Right atrium auricular region (tissue), 2 donors: ENCODE measurements around the gene SNX27. TPM values are rescaled to one million over a fixed set of nuclear protein-coding genes. Genes with fewer than 3 reads are reported as not detected.
A peak's percentile ranks its signal among the peaks of the same experiment; 100 is the strongest.

Source experiments
- DNase-seq: peaks from one replicate; pipeline ENCODE4 v3.0.0-alpha.2; 2019; ENCODE audit warnings: low spot score
- H3K27ac ChIP-seq, 2 donors: fragments of 200-600 bp; sonication (generic); 1 replicate in 1 of 2; 2 replicates in 1 of 2; pipeline ENCODE4 v1.5.1; 2016 to 2019
- H3K27me3 ChIP-seq, 2 donors: fragments of 200-600 bp; sonication (generic); one replicate each; pipeline versions ENCODE4 v1.5.1 to v1.6.0; 2017 to 2019
- H3K36me3 ChIP-seq: fragments of 200-600 bp; sonication (generic); one replicate; pipeline ENCODE4 v1.5.1; 2016
- H3K4me1 ChIP-seq, 2 donors: fragments of 200-600 bp; sonication (generic); one replicate each; pipeline versions ENCODE4 v1.5.1 to v1.6.0; 2017 to 2019
- H3K4me3 ChIP-seq, 2 donors: fragments of 200-600 bp; sonication (generic); 1 replicate in 1 of 2; 2 replicates in 1 of 2; pipeline ENCODE4 v1.5.1; 2017 to 2019; ENCODE audit warnings: mild to moderate bottlenecking in 1 of 2, moderate library complexity in 1 of 2
- H3K9me3 ChIP-seq, 2 donors: fragments of 200-600 bp; sonication (generic); one replicate each; pipeline ENCODE4 v1.5.1; 2019
- total RNA-seq, 2 donors: library from RNA; depleted of rRNA; stranded (reverse); fragments of >200 nt; gene quantifications; one replicate each; pipeline ENCODE4 v1.1.0, GENCODE V29; 2016
- TF ChIP-seq, protein P1 (sequence below), 2 donors: fragments of 200-600 bp; sonication (generic); IDR thresholded peaks; one replicate each; pipeline ENCODE4 v1.5.1; 2019; ENCODE audit warnings: antibody characterized with exemption in 2 of 2

Gene SNX27
- total RNA-seq, 2 donors from 2014 or later, result 25.2 to 25.8 TPM

DNA sequence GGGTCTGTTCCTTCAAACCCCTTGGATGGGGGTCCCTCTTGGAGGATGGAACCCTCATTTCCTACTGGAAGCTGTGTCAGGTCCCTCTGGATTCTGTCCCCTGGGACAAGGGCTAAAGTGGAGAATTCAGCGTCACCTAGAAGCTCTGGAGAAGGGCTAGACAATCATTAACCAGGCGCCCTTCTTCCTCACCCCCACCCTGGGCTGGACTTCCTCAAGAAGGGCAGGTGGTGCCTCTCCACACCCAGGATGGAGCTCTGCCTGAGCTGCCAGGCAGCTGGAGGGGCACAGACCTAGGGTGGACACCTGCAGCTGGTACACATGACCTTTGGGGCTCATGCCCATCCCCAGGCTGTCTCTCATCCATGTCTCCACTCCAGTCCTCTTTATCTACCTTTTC, 101.2 kb downstream of the SNX27 start:
- no peak overlapping the region for H3K4me3 ChIP-seq
- H3K27me3 ChIP-seq, result no peaks in the 10 kb centered on the region
- TF ChIP-seq, protein P1, sequence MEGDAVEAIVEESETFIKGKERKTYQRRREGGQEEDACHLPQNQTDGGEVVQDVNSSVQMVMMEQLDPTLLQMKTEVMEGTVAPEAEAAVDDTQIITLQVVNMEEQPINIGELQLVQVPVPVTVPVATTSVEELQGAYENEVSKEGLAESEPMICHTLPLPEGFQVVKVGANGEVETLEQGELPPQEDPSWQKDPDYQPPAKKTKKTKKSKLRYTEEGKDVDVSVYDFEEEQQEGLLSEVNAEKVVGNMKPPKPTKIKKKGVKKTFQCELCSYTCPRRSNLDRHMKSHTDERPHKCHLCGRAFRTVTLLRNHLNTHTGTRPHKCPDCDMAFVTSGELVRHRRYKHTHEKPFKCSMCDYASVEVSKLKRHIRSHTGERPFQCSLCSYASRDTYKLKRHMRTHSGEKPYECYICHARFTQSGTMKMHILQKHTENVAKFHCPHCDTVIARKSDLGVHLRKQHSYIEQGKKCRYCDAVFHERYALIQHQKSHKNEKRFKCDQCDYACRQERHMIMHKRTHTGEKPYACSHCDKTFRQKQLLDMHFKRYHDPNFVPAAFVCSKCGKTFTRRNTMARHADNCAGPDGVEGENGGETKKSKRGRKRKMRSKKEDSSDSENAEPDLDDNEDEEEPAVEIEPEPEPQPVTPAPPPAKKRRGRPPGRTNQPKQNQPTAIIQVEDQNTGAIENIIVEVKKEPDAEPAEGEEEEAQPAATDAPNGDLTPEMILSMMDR (IDR thresholded peaks at IDR 0.05), result no peak
- H3K4me1 ChIP-seq, result peaks cover 0 to 19% of the 10 kb centered on the region in 2 donors
- no peaks in the 10 kb centered on the region for H3K36me3 ChIP-seq
- no peak overlapping the region for H3K27ac ChIP-seq
- no peak for DNase-seq
- H3K9me3 ChIP-seq, result no peaks in the 10 kb centered on the region

DNA sequence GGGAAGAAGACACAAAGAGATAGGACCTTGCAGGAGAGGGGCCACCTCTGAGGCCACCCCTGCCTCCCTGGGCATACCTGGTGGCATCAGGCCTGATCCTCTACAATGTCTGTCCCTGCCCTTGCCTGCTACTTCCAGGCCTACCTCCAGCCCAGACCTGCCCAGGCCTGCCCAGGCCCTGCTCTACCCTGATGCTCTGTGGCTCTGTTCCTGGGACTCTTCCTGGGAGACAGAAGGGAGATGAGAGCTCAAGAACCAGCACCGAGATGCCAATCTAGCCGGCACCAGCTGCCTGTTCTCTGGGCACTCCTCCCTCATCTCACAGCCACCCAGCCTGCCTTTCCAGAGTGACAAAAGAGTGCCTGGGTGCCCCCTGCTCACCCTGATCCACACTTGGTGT, 102.0 kb downstream of the SNX27 start:
- H3K4me1 ChIP-seq, result peaks cover 0 to 26% of the 10 kb centered on the region in 2 donors
- TF ChIP-seq, protein P1 (IDR thresholded peaks at IDR 0.05), result no peak
- no peak overlapping the region for H3K4me3 ChIP-seq
- no peak for DNase-seq
- H3K9me3 ChIP-seq, result no peaks in the 10 kb centered on the region
- H3K27ac ChIP-seq, result no peak overlapping the region
- H3K27me3 ChIP-seq, result no peaks in the 10 kb centered on the region
- H3K36me3 ChIP-seq, result no peaks in the 10 kb centered on the region

DNA sequence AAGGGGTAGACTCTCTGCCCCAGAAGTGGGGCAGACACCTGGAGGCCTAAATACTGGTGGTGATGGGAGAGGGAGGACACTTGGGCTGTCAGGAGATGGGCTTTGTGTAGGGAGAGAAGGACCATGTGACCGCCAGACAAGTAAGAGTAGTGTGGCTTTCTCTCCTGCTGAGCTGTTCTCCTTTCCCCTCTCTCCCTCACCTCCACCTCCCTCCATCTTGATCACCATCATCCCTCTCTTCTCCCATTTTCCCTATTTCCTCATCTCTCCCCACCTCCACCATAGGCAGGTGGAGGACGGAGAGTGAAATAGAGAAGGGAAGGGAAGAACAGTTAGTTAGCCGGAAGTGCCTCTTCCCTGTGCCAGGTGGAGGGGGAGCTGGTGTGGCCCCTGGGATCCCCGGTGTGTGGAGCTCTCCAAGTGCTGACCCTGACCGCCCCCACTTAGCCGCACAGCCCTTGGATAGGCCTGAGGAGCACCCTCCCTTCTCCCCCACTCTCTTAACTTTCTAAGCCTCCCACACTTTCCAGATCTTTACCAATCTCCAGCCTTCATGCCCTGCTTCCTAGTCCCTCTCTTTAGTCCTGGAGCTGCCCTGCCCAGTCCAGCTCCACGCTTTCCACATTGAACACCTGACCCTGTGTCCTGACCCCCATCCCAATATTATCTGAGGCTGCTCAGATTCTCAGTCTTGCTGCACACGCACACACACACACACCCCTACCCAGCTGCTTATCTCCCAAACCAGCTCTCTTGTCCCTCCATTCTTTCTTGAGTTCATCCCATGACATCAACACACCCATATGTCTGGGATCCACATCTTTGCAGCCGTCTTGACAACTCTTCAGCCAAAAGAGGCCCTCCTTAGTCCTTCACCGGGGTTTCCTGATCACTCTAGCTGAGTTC, 103.2 kb downstream of the SNX27 start:
- TF ChIP-seq, protein P1 (IDR thresholded peaks at IDR 0.05), result no peak
- Histone ChIP-seq H3K9me3 (no peaks in the 10 kb centered on the region), H3K27me3 (no peaks in the 10 kb centered on the region)

DNA sequence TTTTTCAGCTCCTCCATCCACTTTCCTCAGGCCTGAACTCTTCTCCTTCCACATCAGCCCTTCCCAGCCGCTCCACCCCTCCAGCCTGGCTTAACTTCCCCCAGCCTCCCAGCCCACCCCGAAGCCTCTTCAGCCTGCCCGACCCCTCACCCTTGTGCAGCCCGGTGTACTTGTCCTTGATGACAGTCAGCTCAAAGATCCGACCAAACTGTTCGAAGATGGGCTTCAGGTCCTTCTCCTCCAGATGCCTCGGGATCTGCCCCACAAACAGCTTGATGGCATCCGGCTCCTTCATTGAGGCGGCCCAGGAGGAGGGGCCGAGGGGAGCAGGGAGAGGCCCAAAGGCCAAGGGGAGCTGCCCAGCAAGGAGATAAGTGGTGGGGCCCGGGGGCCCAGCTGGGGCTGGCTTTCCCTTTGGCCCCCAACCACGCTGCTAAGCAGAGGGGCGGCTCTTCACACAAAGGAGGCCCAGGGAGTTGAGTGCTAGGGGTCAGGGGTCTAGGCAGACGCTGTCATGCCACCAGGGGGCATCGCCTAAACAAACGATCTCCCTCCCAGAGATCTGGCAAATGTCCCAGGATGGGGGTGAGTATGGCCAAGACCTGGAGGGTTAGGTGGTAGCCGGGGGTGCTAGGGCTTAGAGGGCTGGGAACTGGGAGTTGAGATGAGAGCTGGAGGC, 104.0 kb downstream of the SNX27 start:
- TF ChIP-seq, protein P1 (IDR thresholded peaks at IDR 0.05), result no peak
- Histone ChIP-seq H3K4me1 (peaks cover 0 to 38% of the 10 kb centered on the region in 2 donors), H3K9me3 (no peaks in the 10 kb centered on the region), H3K27me3 (no peaks in the 10 kb centered on the region), H3K27ac (no peak overlapping the region), H3K4me3 (no peak overlapping the region), H3K36me3 (no peaks in the 10 kb centered on the region)
- no peak for DNase-seq

More for the DNA sequence above, 103.2 kb downstream of the SNX27 start:
- H3K4me1 ChIP-seq, result peaks cover 0 to 31% of the 10 kb centered on the region in 2 donors
- H3K4me3 ChIP-seq, result no peak overlapping the region
- no peak for DNase-seq
- no peak overlapping the region for H3K27ac ChIP-seq
- H3K36me3 ChIP-seq, result no peaks in the 10 kb centered on the region

DNA sequence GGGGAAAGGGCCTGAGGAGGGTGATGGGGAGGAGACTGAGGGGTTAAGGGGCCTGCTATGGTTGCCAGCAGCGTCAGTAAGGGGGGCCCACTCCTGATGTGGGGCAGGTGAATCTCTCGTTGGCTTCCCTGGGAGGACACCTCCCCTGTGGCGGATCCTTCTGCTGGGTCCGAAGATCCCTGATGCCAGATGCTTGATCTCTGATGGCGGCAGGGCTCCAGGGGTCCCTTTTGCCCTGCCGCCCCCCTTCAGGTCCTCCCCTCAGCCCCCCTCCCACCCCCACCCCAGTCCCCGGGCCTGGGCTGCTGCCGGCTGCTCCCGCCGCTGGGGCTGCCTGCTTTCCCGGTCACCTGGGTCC, 104.5 kb downstream of the SNX27 start:
- no peaks in the 10 kb centered on the region for H3K36me3 ChIP-seq
- H3K4me3 ChIP-seq, result peak overlapping the region in 1 of 2 donors; percentile 18
- no peak for DNase-seq
- no peaks in the 10 kb centered on the region for H3K9me3 ChIP-seq
- TF ChIP-seq, protein P1 (IDR thresholded peaks at IDR 0.05), result no peak
- no peak overlapping the region for H3K27ac ChIP-seq
- H3K4me1 ChIP-seq, result peaks cover 0 to 43% of the 10 kb centered on the region in 2 donors
- H3K27me3 ChIP-seq, result no peaks in the 10 kb centered on the region
